K562 (cell line): ENCODE results near the gene PCBP3. TPM values are rescaled to one million over a fixed set of nuclear protein-coding genes. Genes with fewer than 3 reads are reported as not detected.
A peak's percentile ranks its signal among the peaks of the same experiment; 100 is the strongest.

Experiments used
- ATAC-seq: fragments of 200-7000 bp; cut with Tn5 transposase; 3 replicates; pipeline ENCODE4 v1.9.1; 2020; ENCODE audit warnings: moderate library complexity
- BruUV-seq: library from RNA; stranded (reverse); fragments of 400-500 nt; replicated peaks from 2 replicates; lab custom pipeline; 2021; lab: Mats Ljungman, UMichigan
- CTCF ChIA-PET: fragments of 300-600 bp; formaldehyde crosslinking; extraction: SDS; loops from one replicate; lab custom pipeline; 2021; ENCODE audit warnings: low intra/inter-chr PET ratio; lab: Yijun Ruan, JAX
- POLR2A ChIA-PET: fragments of 300-600, 350-650 bp; sonication (Branson Sonifier 250); formaldehyde crosslinking; extraction: SDS; loops from one replicate; lab custom pipeline; 2021; ENCODE audit warnings: antibody characterized with exemption, inconsistent platforms; lab: Yijun Ruan, JAX
- DNase-seq, 4 experiments: peaks; one replicate each; pipeline versions ENCODE4 v3.0.0 to v3.0.0-alpha.2; 2011 to 2018; ENCODE audit warnings: low spot score in 3 of 4, mixed read lengths in 3 of 4; ENCODE audit errors: extremely low read depth in 1 of 4
- FAIRE-seq: peaks from 2 replicates; lab custom pipeline; 2011; peaks lifted over from hg19 to GRCh38; lab: Jason Lieb, UNC
- H2AFZ ChIP-seq: 2 replicates; pipeline ENCODE4 v1.6.0; 2011; ENCODE audit warnings: low read depth, low read length, control low read depth, inconsistent platforms
- H3K27ac ChIP-seq: fragments of 200-600 bp; 3 replicates; pipeline ENCODE4 v1.8.0; 2011; ENCODE audit warnings: low read depth, mild to moderate bottlenecking, control low read depth, inconsistent platforms, low read length, moderate library complexity, mixed read lengths; ENCODE audit errors: extremely low read depth
- H3K27me3 ChIP-seq, 2 experiments: fragments of 300-600 bp in 1 of 2; 2 replicates in 1 of 2; 3 replicates in 1 of 2; pipeline versions ENCODE4 v1.6.0 to v1.8.0; 2011; ENCODE audit warnings: inconsistent platforms in 2 of 2, low read length in 2 of 2, mild to moderate bottlenecking in 1 of 2, mixed read lengths in 1 of 2, moderate library complexity in 1 of 2; ENCODE audit not compliant: control insufficient read depth in 2 of 2, insufficient read depth in 2 of 2
- H3K36me3 ChIP-seq: fragments of 300-600 bp; 3 replicates; pipeline ENCODE4 v1.8.0; 2011; ENCODE audit warnings: mild to moderate bottlenecking, low read length, inconsistent platforms; ENCODE audit not compliant: control insufficient read depth, insufficient read depth
- H3K4me1 ChIP-seq, 2 experiments: fragments of 200-600 bp in 1 of 2; replicated peaks in 1 of 2; 2 replicates in 1 of 2; 3 replicates in 1 of 2; pipeline versions ENCODE4 v1.5.1 to v1.8.0; 2011; ENCODE audit warnings: inconsistent platforms in 2 of 2, low read length in 2 of 2, mild to moderate bottlenecking in 1 of 2, mixed read lengths in 1 of 2, moderate library complexity in 1 of 2; ENCODE audit not compliant: control insufficient read depth in 2 of 2, insufficient read depth in 2 of 2
- H3K4me2 ChIP-seq: 2 replicates; pipeline ENCODE4 v1.6.1; 2011; ENCODE audit warnings: low read length, control low read depth, inconsistent platforms, mixed read lengths; ENCODE audit not compliant: insufficient read depth
- H3K4me3 ChIP-seq: fragments of 200-600 bp; sonication (generic), shearing (Covaris generic); 2 replicates; pipeline ENCODE4 v1.5.1; 2016; ENCODE audit warnings: control low read depth, inconsistent platforms
- H3K79me2 ChIP-seq: fragments of 200-600 bp; 3 replicates; pipeline ENCODE4 v1.8.0; 2011; ENCODE audit warnings: low read length, inconsistent platforms; ENCODE audit not compliant: control insufficient read depth, insufficient read depth
- H3K9ac ChIP-seq, 2 experiments: 2 replicates each; pipeline versions ENCODE4 v1.6.0 to v1.6.1; 2011; ENCODE audit warnings: low read depth in 2 of 2, low read length in 2 of 2, control low read depth in 1 of 2, inconsistent platforms in 1 of 2, mild to moderate bottlenecking in 1 of 2, mixed read lengths in 1 of 2; ENCODE audit not compliant: insufficient read depth in 1 of 2
- H3K9me1 ChIP-seq: one replicate; pipeline ENCODE4 v1.6.0; 2011; ENCODE audit warnings: inconsistent platforms, mild to moderate bottlenecking, low read length, moderate library complexity; ENCODE audit not compliant: control insufficient read depth, insufficient read depth
- H3K9me3 ChIP-seq: replicated peaks from 2 replicates; pipeline ENCODE4 v1.5.1; 2011; ENCODE audit warnings: low read depth, low read length, inconsistent platforms; ENCODE audit not compliant: control insufficient read depth, insufficient read depth
- H4K20me1 ChIP-seq: replicated peaks from 2 replicates; pipeline ENCODE4 v1.6.1; 2011; ENCODE audit warnings: low read length, inconsistent platforms, mixed read lengths; ENCODE audit not compliant: control insufficient read depth, insufficient read depth
- CBX5 ChIP-seq: IDR thresholded peaks from 2 replicates; pipeline ENCODE4 v1.6.1; 2014; ENCODE audit warnings: low read depth, borderline replicate concordance
- E4F1 ChIP-seq: fragments of 250-450 bp; sonication (Bioruptor Pico); IDR thresholded peaks from 2 replicates; pipeline ENCODE4 v1.5.0; 2021; ENCODE audit warnings: mild to moderate bottlenecking, borderline replicate concordance
- GATAD2A ChIP-seq: fragments of 450-650 bp; IDR thresholded peaks from 2 replicates; pipeline ENCODE4 v1.6.1; 2017
- KDM1A ChIP-seq, 2 experiments: fragments of 450-650 bp; IDR thresholded peaks; 2 replicates each; pipeline ENCODE4 v1.6.1; 2016; ENCODE audit warnings: mild to moderate bottlenecking in 2 of 2
- NRF1 ChIP-seq, 2 experiments: fragments of 450-650 bp; IDR thresholded peaks in 1 of 2; conservative IDR thresholded peaks in 1 of 2; 2 replicates each; pipeline ENCODE4 v1.6.1; 2014; ENCODE audit warnings: mild to moderate bottlenecking in 2 of 2
- POU5F1 ChIP-seq: fragments of 150-350 bp; IDR thresholded peaks from 2 replicates; pipeline ENCODE4 v1.6.1; 2014; ENCODE audit warnings: borderline replicate concordance, low read length, low read depth, mild to moderate bottlenecking; ENCODE audit not compliant: partially characterized antibody
- RFX7 ChIP-seq: fragments of 250-450 bp; sonication (Bioruptor Pico); IDR thresholded peaks from 2 replicates; pipeline ENCODE4 v1.5.1; 2021; ENCODE audit warnings: mild to moderate bottlenecking
- SMARCA5 ChIP-seq: fragments of 450-650 bp; IDR thresholded peaks from 2 replicates; pipeline ENCODE4 v1.6.1; 2016
- SMARCC2 ChIP-seq: fragments of 450-650 bp; IDR thresholded peaks from 2 replicates; pipeline ENCODE4 v1.6.1; 2017; ENCODE audit warnings: antibody characterized with exemption, moderate library complexity, mild to moderate bottlenecking, low read depth
- ZEB2 ChIP-seq: fragments of 450-650 bp; IDR thresholded peaks from 2 replicates; pipeline ENCODE4 v1.6.1; 2016
- ZNF24 ChIP-seq: fragments of 450-650 bp; IDR thresholded peaks from 2 replicates; pipeline ENCODE4 v1.6.1; 2016
- ZNF408 ChIP-seq: fragments of 250-450 bp; sonication (Bioruptor Pico); IDR thresholded peaks from 2 replicates; pipeline ENCODE4 v1.4.0; 2020; ENCODE audit warnings: low read depth, mild to moderate bottlenecking, moderate library complexity
- ZNF445 ChIP-seq: fragments of 250-450 bp; sonication (Bioruptor Pico); IDR thresholded peaks from 2 replicates; pipeline ENCODE4 v1.4.0; 2020; ENCODE audit warnings: low read depth, mild to moderate bottlenecking, moderate library complexity
- ZNF76 ChIP-seq: fragments of 250-450 bp; sonication (Bioruptor Pico); IDR thresholded peaks from 2 replicates; pipeline ENCODE4 v1.4.0; 2020; ENCODE audit warnings: mild to moderate bottlenecking, moderate library complexity, borderline replicate concordance
- WGBS: fragments of 100-300 bp; shearing (Covaris generic); methylation state at CpG from one replicate; pipeline ENCODE4 v1.1.6; 2016; ENCODE audit warnings: low coverage, mixed read lengths; ENCODE audit not compliant: insufficient coverage; ENCODE audit errors: missing lambda C conversion rate; 5-methylcytosine and 5-hydroxymethylcytosine counted together
- in situ Hi-C: fragments of 300-500 bp; cut with MboI; formaldehyde crosslinking; loops from 4 replicates; pipeline ENCODE4 v1.15.0; 2018; ENCODE audit warnings: inconsistent platforms, mixed read lengths
- intact Hi-C: fragments of 100-400 bp; cut with micrococcal nuclease; formaldehyde crosslinking; loops from 2 replicates; pipeline ENCODE4 v1.14.2; 2022
- polyA plus RNA-seq, 8 experiments: library from polyadenylated mRNA; depleted of rRNA in 4 of 8; stranded (reverse) in 5 of 8; unstranded in 3 of 8; fragments of >200 nt; fragmentation: Nextera tagmentation in 2 of 8; fragmentation: Illumina TruSeq in 1 of 8; extraction: Ambion mirVana in 2 of 8; extraction: Trizol in 1 of 8; gene quantifications; 2 replicates each; pipeline versions ENCODE4 v1.2.1 to v1.2.3, GENCODE V29; 2011 to 2014; ENCODE audit warnings: inconsistent platforms in 1 of 8, missing spikeins in 1 of 8
- total RNA-seq, 7 experiments: library from RNA; depleted of rRNA in 6 of 7; stranded (reverse); fragments of >200 nt in 6 of 7; fragmentation: Illumina TruSeq in 2 of 7; extraction: Trizol in 2 of 7; gene quantifications; 2 replicates each; pipeline versions ENCODE4 v1.2.1 to v1.2.3, GENCODE V29; 2011 to 2021; ENCODE audit warnings: low replicate concordance in 1 of 7

The PCBP3 gene
- total and polyA plus RNA-seq, 9 of the 15 experiments (the other 6 are each of a cell fraction or from before 2014, with no cell fraction given): 0.18 TPM; not detected in 8

DNA sequence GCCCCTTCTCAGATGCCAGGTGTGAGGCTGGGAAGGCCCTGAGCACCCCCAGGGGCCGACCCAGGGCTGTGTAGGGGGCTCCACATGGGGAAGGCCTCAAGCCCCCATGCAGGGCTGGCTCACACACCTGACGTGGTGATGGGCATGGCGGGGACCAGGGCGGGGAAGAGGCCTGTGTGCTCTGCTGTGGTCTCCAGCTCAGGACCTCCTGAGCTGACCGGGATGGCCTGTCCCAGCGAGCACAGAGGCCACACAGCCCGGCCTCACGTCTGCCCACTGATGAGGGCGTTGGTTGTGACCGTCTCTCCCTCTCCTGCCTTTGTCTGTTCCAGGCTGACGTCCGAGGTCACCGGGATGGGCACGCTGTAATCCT is 297.8 kb downstream of the PCBP3 start:
- H3K27me3 ChIP-seq: peaks cover 17 to 84% of the 10 kb centered on the region in 2 experiments
- BruUV-seq: no TSS peak
- no peak overlapping the region for H3K4me3 ChIP-seq
- H3K9me3 ChIP-seq: no peaks in the 10 kb centered on the region
- H3K27ac ChIP-seq: no peak overlapping the region
- WGBS: 0% methylated on average over 12 of the region's 14 CpGs
- no peaks in the 10 kb centered on the region for H3K79me2 ChIP-seq
- H3K9me1 ChIP-seq: no peaks in the 10 kb centered on the region
- no peak overlapping the region for H3K4me2 ChIP-seq
- intact Hi-C loops (no loop called here), in situ Hi-C loops (no loop called here)
- peak overlapping the region in 1 of 2 experiments; percentile 45; a peak in 1 of 4 replicates for H3K9ac ChIP-seq
- ChIA-PET POLR2A (interaction anchor here (0.6 to 0.7 kb wide), 2 partner anchors 32 to 80 kb away, joined by 3 read pairs; no protein-coding TSS in a partner anchor), CTCF (no interaction called here)
- H3K4me1 ChIP-seq: peaks cover 0 to 10% of the 10 kb centered on the region in 2 experiments; a peak in 2 of 5 replicates
- H3K36me3 ChIP-seq: no peaks in the 10 kb centered on the region
- no peak for DNase-seq
- no peak for FAIRE-seq
- no peak overlapping the region for H2AFZ ChIP-seq
- ATAC-seq: no peak; the same call in 2 of the 3 replicates
- TF ChIP-seq ZNF445 (CRISPR knock-in tag): no peak
- no peak for TF ChIP-seq SMARCC2
- no peak for TF ChIP-seq ZNF24
- TF ChIP-seq ZNF76 (CRISPR knock-in tag): no peak
- TF ChIP-seq RFX7: no peak
- TF ChIP-seq CBX5: no peak
- TF ChIP-seq ZNF408 (CRISPR knock-in tag): no peak
- no peak for TF ChIP-seq ZEB2
- no peak for TF ChIP-seq GATAD2A
- no peak for TF ChIP-seq SMARCA5
- no peak for TF ChIP-seq POU5F1
- no peak for TF ChIP-seq E4F1 (CRISPR knock-in tag)
- no peak for TF ChIP-seq NRF1 (conservative IDR thresholded peaks at IDR 0.05 in 1 of 2, IDR thresholded peaks at IDR 0.05 in 1 of 2)
- TF ChIP-seq KDM1A (IDR thresholded peaks at IDR 0.05): no peak
- no peaks in the 10 kb centered on the region; the same call in none of the 2 replicates for H4K20me1 ChIP-seq
